Adipose tissue (tissue), 3 donors: Measurements from ENCODE around the gene AGFG2. TPM values are rescaled to one million over a fixed set of nuclear protein-coding genes. Genes with fewer than 3 reads are reported as not detected.

Source experiments
- H3K27ac ChIP-seq: one replicate; pipeline ENCODE4 v1.5.1; 2013; ENCODE audit warnings: low read depth, low read length
- WGBS, 3 donors: extraction: QIAGEN DNeasy Blood & Tissue Kit; methylation state at CpG; one replicate each; pipeline ENCODE4 v1.1.7; 2013; 5-methylcytosine and 5-hydroxymethylcytosine counted together
- polyA plus RNA-seq, 3 donors: library from polyadenylated mRNA; stranded (reverse); fragments of 200-250 nt; gene quantifications; one replicate each; pipeline ENCODE4 v1.2.3, GENCODE V29; 2013
- donor health status: healthy with polysubstance abuse.
- donor health status: Bipolar disorder and iron deficiency.
- donor health status: healthy.

Gene AGFG2
- polyA plus RNA-seq, 3 donors = 10.4 to 21.8 (median 16.6) TPM

DNA sequence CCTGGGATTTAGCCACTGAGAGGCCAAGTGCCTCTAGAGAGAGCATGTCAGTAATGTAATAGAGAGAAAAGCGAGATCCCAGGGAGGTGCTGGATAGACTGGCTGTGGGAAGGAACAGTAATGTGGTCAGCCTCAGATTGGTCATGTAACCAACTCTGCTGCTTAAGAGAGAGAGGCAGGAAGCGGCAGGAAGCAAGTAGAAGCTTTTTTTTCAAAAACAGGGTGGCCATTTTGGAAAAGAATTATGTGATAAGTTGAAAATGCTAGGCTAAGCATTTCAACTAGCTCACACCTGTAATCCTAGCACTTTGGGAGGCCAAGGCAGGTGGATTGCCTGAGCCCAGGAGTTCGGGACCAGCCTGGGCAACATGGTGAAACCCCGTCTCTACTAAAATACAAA, 59.4 kb downstream of the AGFG2 start:
- no peak overlapping the region for H3K27ac ChIP-seq
- WGBS, 3 donors = 83 to 85% (median 85%) methylated on average over 4 of the region's 4 CpGs

DNA sequence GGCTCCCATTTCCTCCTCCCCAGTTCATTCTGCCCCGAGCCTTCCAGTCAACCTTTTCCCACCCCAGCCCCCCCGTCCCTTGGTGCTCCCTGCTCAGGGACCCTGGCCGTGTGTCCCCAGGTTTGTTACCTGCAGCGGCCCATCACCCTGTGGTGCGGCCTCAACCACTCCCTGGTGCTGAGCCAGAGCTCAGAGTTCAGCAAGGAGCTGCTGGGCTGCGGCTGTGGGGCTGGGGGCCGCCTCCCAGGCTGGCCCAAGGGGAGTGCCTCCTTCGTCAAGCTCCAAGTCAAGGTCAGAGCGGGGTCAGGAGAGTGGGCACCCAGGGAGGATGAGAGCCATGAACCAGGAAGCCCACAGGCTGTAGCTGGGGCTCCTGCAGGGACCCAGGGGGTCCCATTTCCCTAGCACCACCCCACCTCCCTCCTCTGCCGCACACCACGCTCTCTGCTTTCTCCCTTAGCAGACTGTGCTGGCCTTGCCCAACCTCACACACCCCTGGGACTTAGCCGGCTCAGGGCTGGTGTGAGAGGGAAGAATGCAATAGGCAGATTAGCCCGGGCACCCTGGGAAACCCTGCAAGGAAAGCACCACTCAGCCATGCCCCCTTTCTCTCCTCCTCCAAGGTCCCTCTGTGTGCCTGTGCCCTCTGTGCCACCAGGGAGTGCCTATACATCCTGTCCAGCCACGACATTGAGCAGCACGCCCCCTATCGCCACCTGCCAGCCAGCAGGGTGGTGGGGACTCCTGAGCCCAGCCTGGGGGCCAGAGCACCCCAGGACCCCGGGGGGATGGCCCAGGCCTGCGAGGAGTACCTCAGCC, 61.1 kb downstream of the AGFG2 start:
- 62 to 74% (median 69%) methylated on average over 17 to 18 of the region's 18 CpGs for WGBS, 3 donors

DNA sequence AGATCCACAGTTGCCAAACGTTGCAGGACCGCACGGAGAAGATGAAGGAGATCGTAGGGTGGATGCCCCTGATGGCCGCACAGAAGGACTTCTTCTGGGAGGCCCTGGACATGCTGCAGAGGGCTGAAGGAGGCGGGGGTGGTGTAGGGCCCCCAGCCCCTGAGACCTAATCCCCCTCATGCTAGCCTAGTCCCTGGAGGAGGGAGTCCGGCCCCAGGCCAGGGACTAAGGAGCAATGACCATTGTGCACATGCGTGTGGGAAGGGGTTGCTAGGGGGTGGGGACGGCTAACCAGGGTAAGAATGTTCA, 61.7 kb downstream of the AGFG2 start:
- H3K27ac ChIP-seq = no peak overlapping the region
- 76 to 83% (median 80%) methylated on average over 9 of the region's 9 CpGs for WGBS, 3 donors

More for the DNA sequence above, 61.1 kb downstream of the AGFG2 start:
- H3K27ac ChIP-seq = no peak overlapping the region

DNA sequence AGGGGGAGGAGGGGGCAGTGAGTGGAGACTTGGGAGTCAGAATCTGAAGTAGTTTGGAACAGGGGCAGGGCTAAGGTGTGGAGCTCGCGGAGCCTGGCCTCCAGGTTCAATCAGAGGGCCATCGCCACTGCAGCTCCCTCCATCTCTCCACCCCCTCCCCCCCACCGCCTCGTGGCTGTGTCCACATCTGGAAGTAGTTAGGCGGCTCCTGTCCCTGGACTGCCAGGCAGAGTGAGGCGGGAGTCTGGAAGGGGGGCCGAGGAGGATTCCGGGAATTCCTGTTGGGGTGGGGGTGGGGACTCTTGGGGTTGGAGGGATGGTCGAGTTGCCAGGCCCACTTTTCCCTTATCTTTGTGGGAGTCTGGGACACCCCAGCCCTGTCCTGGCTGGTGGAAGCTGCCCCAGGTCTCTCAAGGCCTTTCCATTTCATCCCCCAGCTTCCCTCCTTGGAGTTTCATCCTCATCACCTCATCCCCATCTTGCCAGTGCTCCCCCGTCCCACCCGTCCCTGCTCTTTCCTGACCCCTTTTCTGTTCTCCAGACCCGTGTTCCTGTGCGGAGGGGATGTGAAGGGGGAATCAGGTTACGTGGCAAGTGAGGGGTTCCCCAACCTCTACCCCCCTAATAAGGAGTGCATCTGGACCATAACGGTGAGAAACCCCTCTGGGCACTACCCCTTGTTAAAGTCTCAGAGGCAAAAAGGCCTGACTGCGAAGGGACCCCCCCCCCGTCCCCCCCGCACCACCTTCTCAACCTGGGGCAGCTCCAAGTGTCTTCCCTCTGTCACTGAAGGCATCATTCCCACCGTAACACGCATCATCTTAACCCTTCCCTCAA, 64.1 kb downstream of the AGFG2 start:
- 45 to 53% (median 50%) methylated on average over 19 to 21 of the region's 21 CpGs for WGBS, 3 donors
- H3K27ac ChIP-seq = no peak overlapping the region

DNA sequence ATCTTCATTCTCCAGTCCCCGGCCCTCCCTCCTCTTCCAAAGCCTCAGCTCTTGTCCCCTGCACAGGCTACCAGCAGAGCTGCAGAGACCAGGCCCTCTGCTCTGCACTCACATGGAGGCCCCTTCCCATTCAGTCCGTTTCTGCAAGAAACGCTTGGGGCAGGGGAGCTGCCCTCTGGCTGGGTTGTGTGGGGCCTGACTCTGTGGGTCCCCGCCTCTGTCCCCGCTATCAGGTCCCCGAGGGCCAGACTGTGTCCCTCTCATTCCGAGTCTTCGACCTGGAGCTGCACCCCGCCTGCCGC, 64.7 kb downstream of the AGFG2 start:
- WGBS, 3 donors = 14 to 20% (median 16%) methylated on average over 10 of the region's 10 CpGs
- peak overlapping the region; percentile 11 for H3K27ac ChIP-seq

DNA sequence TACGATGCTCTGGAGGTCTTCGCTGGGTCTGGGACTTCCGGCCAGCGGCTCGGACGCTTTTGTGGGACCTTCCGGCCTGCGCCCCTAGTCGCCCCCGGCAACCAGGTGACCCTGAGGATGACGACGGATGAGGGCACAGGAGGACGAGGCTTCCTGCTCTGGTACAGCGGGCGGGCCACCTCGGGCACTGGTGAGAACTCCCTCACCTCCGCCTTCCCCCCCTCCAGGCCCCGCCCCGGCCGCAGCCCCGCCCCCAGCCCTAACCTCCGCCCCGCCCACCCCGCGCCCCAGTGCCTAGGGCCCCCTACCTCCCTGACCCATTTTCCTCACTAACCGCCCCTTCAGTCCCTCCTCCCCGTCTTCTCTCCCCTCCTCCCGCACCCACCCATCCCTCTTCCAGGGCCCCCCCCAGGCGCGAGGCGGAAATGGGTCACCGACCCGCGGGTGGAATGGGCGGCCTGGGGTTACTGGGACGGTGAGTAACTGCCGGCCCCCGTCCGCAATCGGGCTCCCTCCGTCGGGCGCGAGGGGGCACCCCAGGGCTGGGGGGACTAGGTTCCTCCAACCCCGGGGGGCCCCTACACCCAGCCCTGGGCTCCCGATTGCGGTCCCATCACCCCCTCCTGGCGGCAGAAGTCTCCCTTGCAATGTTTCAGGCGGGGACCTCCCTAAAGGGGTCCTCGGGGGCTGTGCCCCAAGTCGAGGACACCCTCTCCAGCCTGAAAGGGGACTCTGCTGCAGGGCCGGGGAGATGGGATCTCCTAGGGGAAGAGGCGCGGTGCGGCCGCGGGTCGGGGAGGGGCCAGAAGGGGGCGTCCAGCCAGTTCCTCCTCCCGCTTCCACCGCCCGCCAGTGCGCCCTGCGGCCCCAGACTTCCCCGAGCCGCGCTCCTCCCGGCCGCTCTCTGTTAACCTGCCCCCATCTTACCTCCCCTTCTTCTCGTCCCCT, 65.3 kb downstream of the AGFG2 start:
- H3K27ac ChIP-seq = peak overlapping the region; percentile 11
- 1% methylated on average over 54 to 70 of the region's 70 CpGs for WGBS, 3 donors

DNA sequence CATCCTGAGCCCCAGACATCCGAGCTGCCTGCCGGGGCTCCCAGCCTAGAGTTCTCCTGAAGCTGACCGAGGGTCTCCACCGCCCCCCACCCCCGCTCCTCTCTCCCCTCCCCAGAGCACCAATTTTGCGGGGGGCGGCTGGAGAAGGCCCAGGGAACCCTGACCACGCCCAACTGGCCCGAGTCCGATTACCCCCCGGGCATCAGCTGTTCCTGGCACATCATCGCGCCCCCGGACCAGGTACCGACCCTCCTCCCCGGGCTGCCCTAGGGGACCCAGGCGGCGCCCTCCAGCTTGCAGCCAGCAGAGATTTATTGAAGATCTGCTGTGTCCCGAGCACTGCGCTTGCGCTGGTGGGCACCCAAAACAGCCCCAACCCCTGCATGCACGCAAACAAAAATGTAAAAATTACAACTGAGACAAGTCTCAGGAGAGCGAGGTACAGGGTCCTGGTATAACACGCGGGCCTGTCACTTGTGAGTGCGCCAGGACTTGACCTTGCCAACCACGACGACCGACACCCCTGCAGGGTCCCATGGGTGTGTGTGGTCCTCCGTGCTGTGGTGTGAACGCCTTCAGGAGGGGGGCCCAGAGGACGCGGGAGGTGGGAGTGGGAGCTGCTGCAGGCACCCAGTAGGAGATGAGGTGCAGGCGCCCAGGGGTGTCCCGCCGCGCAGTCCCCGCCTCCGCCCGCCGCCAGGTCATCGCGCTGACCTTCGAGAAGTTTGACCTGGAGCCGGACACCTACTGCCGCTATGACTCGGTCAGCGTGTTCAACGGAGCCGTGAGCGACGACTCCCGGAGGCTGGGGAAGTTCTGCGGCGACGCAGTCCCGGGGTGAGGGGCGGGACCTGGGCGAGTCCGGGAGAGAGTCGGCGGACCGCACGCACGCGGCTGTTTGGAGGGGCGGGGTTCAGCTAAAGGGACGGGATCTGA, 66.2 kb downstream of the AGFG2 start:
- H3K27ac ChIP-seq = no peak overlapping the region
- 13 to 29% (median 19%) methylated on average over 67 to 68 of the region's 68 CpGs for WGBS, 3 donors

DNA sequence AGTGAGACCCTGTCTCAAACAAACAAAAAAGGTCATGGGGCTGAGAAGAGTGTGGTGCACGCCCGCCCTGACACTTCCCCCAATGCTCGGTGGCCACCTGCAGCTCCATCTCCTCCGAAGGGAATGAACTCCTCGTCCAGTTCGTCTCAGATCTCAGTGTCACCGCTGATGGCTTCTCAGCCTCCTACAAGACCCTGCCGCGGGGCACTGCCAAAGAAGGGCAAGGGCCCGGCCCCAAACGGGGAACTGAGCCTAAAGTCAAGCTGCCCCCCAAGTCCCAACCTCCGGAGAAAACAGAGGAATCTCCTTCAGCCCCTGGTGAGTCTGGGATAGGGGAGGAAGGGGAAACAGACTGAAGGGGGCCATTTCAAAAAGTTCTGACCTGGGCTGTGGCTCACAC, 67.3 kb downstream of the AGFG2 start:
- WGBS, 3 donors = 88 to 94% (median 90%) methylated on average over 12 of the region's 12 CpGs
- H3K27ac ChIP-seq = no peak overlapping the region

DNA sequence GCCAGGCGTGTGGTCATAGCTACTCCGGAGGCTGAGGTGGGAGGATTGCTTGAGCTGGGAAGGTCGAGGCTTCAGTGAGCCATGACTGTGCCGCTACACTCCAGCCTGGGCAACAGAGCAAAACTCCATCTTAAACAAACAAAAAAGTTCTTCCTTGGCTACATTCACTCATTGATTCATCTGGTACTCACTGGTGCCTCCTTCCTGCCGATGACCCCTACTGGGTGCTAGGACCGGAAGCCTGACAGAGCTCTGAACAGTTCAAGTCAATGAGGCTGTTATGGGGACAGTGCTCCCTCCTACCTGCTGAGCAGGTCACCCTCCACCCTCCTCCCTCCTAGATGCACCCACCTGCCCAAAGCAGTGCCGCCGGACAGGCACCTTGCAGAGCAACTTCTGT, 68.1 kb downstream of the AGFG2 start:
- WGBS, 3 donors = 91 to 93% (median 92%) methylated on average over 7 to 8 of the region's 8 CpGs
- no peak overlapping the region for H3K27ac ChIP-seq

DNA sequence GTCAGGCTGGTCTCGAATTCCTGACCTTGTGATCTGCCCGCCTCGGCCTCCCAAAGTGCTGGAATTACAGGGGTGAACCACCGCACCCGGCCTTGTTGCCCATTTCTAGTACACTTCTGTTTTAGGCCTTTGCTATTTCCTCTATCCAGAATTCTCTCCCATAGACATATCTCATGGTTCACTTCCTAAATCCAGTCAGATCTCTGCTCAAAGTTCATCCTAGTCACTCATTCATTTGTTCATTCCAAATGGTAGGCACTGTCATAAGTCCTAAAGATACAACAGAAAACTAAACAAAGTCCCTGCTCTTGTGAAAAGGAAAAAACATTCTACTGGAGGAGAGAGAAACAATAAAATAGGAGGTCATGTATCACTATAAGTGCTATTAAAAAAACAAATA, 71.0 kb downstream of the AGFG2 start:
- WGBS, 3 donors = 89 to 94% (median 89%) methylated on average over 5 of the region's 5 CpGs
- H3K27ac ChIP-seq = no peak overlapping the region

DNA sequence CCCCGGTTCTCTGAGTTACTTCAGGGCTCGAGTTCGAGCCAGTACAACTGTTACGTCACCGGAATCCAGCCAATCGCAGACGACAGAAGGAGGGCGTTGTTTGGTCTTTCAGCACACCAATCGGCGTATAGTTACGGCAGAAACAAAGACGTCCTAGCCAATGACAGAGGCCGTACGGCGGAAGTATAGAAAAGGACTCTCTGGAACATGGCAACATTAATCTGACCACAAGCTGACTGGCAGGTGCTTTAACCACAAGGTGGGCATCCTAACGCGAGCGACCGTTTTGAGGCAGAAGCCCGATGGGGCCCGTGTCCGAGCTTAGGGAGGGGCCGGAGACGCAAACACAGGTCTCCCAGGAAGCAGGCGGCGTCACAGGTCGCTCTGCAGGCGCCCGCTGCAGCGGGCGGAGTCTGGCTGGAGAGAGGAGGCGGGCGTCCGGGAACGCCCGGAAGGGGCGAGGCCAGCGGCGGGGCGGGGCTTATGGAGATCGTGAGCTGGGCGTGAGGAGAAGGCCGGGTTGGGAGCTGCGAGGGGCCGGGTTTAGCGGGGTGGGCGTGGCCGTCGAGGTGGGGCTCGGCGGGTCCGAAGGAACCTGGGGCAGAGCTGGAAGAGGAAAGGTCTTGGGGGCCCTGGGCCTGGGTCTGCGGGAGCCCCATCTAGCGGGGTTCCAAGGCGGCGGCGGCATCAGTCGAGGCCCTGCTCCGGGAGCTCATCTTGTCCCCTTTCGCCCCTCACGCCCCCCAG, 73.2 kb downstream of the AGFG2 start, which contains the start of gene MOSPD3:
Gene MOSPD3, plus strand, starts transcription at position 558 of the 747 bp plus-strand sequence. CDS start 252 bp downstream, outside the sequence.
- 0 to 1% (median 0%) methylated on average over 54 to 61 of the region's 61 CpGs for WGBS, 3 donors
- peak within 1 kb of the TSS; percentile 33 for H3K27ac ChIP-seq

DNA sequence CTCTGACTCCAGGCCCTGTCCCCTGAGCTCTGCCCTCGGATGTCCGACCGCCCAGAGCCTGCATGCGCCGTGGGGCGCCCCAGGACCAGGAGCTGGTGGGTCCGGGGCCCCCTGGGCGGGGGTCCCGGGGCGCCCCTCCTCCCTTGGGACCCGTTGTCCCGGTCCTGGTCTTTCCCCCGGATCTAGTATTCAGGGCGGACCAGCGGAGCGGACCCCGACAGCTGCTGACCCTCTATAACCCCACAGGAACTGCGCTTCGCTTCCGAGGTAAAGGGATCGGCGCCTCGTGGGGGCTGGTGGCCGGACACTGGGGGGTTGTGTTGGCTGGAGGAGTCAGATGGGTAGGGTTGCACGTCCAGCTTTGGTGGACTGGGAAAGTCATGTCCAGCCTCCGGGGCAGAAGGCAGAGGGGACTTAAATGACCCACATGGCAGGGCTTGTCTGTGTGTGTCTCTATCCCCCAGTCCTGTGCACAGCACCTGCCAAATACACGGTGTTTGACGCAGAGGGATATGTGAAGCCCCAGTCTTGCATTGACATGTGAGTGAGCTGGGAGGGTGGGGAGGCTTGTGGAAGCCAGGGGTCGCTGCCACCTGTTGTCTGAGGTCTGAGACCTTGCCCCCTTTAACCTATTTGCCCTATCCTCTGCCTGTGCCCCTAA, 73.9 kb downstream of the AGFG2 start:
- 4 to 6% (median 5%) methylated on average over 23 to 29 of the region's 29 CpGs for WGBS, 3 donors
- H3K27ac ChIP-seq = no peak overlapping the region

DNA sequence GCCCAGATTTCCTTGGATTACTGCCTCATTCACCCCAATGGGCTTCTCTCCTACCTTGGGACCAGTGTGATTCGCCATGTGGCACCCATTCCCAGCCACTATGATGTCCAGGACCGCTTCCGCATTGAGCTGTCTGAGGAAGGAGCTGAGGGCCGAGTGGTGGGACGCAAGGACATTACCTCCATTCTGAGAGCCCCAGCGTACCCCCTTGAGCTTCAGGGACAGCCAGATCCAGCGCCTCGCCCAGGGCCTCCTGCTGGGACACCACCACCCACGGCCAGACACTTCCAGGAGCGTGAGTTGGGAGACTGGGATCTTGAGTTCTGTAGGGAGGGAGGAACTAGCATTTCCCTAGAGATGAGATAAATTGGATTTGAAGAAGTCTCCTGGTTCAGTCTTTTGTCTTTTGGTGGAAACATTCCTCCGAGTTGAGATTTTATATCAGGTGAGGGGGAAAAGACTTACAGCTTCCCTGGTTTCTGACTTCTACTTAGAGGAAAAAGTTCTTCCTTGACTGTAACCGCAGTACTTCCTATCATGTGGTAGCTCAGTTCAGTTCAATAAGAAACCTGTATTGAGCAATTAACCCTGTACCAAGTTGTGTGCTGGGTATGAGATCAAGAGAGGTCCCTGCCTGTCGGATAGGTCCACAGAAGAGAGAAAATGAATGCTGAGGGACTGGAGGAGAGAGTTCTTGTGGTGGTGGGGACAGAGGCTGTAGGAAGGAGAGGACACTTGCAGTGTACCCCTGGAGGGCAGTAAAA, 74.6 kb downstream of the AGFG2 start:
- WGBS, 3 donors = 85 to 94% (median 85%) methylated on average over 13 of the region's 13 CpGs
- no peak overlapping the region for H3K27ac ChIP-seq

DNA sequence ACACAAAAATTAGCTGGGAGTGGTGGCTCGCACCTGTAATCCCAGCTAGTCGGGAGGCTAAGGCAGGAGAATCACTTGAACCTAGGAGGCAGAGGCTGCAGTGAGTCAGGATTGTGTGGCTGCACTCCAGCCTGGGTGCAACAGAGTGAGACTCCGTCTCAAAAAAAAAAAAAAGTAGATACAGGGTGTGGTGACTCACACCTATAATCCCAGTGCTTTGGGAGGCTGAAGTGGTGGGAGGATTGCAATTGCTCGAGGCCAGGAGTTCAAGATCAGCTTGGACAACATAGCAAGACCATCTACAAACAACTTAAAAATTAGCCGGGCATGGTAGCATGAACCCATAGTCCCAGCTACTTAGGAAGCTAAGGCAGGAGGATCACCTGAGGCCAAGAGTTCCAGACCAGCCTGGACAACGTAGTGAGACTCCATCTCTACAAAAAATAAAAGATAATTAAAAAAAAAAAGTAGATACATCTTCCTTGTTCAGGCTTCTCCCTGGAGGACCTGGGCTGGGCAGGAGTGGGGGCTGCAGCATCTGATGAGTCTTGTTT, 75.4 kb downstream of the AGFG2 start:
- WGBS, 3 donors = 79 to 96% (median 80%) methylated on average over 6 of the region's 6 CpGs
- H3K27ac ChIP-seq = no peak overlapping the region
